Tibial nerve (tissue), 4 donors: ENCODE data around the gene LPAR2. TPM values are rescaled to one million over a fixed set of nuclear protein-coding genes. Genes with fewer than 3 reads are reported as not detected.

ENCODE experiments used
- DNase-seq, 2 donors: peaks; one replicate each; pipeline ENCODE4 v3.0.0-alpha.2; 2019; ENCODE audit warnings: low spot score in 2 of 2
- H3K27ac ChIP-seq, 4 donors: fragments of 200-600 bp; sonication (generic) in 3 of 4; one replicate each; pipeline ENCODE4 v1.5.1; 2017 to 2019; ENCODE audit warnings: mild to moderate bottlenecking in 1 of 4
- H3K27me3 ChIP-seq, 2 donors: fragments of 200-600 bp; sonication (generic) in 1 of 2; one replicate each; pipeline versions ENCODE4 v1.5.1 to v1.6.0; 2017 to 2019
- H3K36me3 ChIP-seq, 3 donors: fragments of 200-600 bp; sonication (generic); one replicate each; pipeline ENCODE4 v1.5.1; 2018 to 2019
- H3K4me1 ChIP-seq, 4 donors: fragments of 200-600 bp; sonication (generic) in 3 of 4; one replicate each; pipeline ENCODE4 v1.5.1; 2017 to 2019
- H3K4me3 ChIP-seq, 4 donors: fragments of 200-600 bp; sonication (generic) in 3 of 4; one replicate each; pipeline ENCODE4 v1.5.1; 2017 to 2019; ENCODE audit warnings: mild to moderate bottlenecking in 1 of 4, moderate library complexity in 1 of 4
- H3K9me3 ChIP-seq, 4 donors: fragments of 200-600 bp; sonication (generic) in 3 of 4; one replicate each; pipeline ENCODE4 v1.5.1; 2017 to 2019
- CTCF ChIP-seq, 5 experiments: fragments of 200-600 bp in 3 of 5; fragments of 450-650 bp in 2 of 5; sonication (generic) in 3 of 5; IDR thresholded peaks; one replicate each; pipeline ENCODE4 v1.5.1; 2016 to 2019; ENCODE audit warnings: antibody characterized with exemption in 5 of 5, mild to moderate bottlenecking in 3 of 5, moderate library complexity in 2 of 5
- EP300 ChIP-seq, 2 donors: sonication (generic); formaldehyde crosslinking; IDR thresholded peaks; one replicate each; pipeline ENCODE4 v1.6.1; 2017; ENCODE audit warnings: antibody characterized with exemption in 2 of 2, mild to moderate bottlenecking in 1 of 2
- POLR2A ChIP-seq, 2 donors: fragments of 450-650 bp; IDR thresholded peaks; one replicate each; pipeline ENCODE4 v1.6.1; 2017; ENCODE audit warnings: antibody characterized with exemption in 2 of 2, mild to moderate bottlenecking in 2 of 2, moderate library complexity in 2 of 2
- WGBS, 2 donors: methylation state at CpG; one replicate each; pipeline ENCODE4 v1.1.5; 2018; 5-methylcytosine and 5-hydroxymethylcytosine counted together
- total RNA-seq, 4 donors: library from RNA; depleted of rRNA; stranded (reverse); fragments of >200 nt; gene quantifications; one replicate each; pipeline ENCODE4 v1.1.0, GENCODE V29; 2016

Gene LPAR2
- total RNA-seq, 4 donors from 2014 or later, result 0.39 to 3.0 (median 1.8) TPM

GRCh38 chr19:19653597-19654147, 25.7 kb upstream of the LPAR2 start:
- Histone ChIP-seq H3K9me3 (no peaks in the 10 kb centered on the region), H3K27ac (peak overlapping the region in 1 of 4 donors; percentile 36), H3K36me3 (peaks cover 6 to 100% (median 80%) of the 10 kb centered on the region in 3 donors), H3K4me3 (no peak overlapping the region), H3K4me1 (peaks cover 0 to 15% (median 0%) of the 10 kb centered on the region in 4 donors), H3K27me3 (no peaks in the 10 kb centered on the region)
- TF ChIP-seq POLR2A (IDR thresholded peaks at IDR 0.05) (no peak), CTCF (IDR thresholded peaks at IDR 0.05) (no peak), EP300 (IDR thresholded peaks at IDR 0.05) (no peak)
- no peak for DNase-seq
- 96% methylated on average over 23 of the region's 23 CpGs for WGBS, 2 donors

GRCh38 chr19:19652482-19653295, 24.7 kb upstream of the LPAR2 start:
- TF ChIP-seq EP300 (IDR thresholded peaks at IDR 0.05), result no peak
- TF ChIP-seq POLR2A (IDR thresholded peaks at IDR 0.05), result no peak
- TF ChIP-seq CTCF (IDR thresholded peaks at IDR 0.05), result no peak
- Histone ChIP-seq H3K27me3 (no peaks in the 10 kb centered on the region), H3K27ac (peak overlapping the region in 2 of 4 donors; percentile 15 to 36), H3K4me1 (peaks cover 0 to 14% (median 0%) of the 10 kb centered on the region in 4 donors), H3K36me3 (peaks cover 6 to 100% (median 76%) of the 10 kb centered on the region in 3 donors), H3K4me3 (no peak overlapping the region), H3K9me3 (no peaks in the 10 kb centered on the region)
- no peak for DNase-seq
- 64 to 71% methylated on average over 22 to 24 of the region's 24 CpGs for WGBS, 2 donors

GRCh38 chr19:19651076-19651475, 23.1 kb upstream of the LPAR2 start:
- no peak for DNase-seq

GRCh38 chr19:19650331-19650730, 22.3 kb upstream of the LPAR2 start:
- no peak for DNase-seq
- WGBS, 2 donors, result 92% methylated on average over 7 to 9 of the region's 9 CpGs
- no peak overlapping the region for H3K27ac ChIP-seq
- peaks cover 14 to 100% (median 73%) of the 10 kb centered on the region in 3 donors for H3K36me3 ChIP-seq
- no peaks in the 10 kb centered on the region for H3K27me3 ChIP-seq
- TF ChIP-seq EP300 (IDR thresholded peaks at IDR 0.05) (no peak), CTCF (IDR thresholded peaks at IDR 0.05) (no peak), POLR2A (IDR thresholded peaks at IDR 0.05) (no peak)
- H3K4me3 ChIP-seq, result no peak overlapping the region
- no peaks in the 10 kb centered on the region for H3K9me3 ChIP-seq
- H3K4me1 ChIP-seq, result peaks cover 0 to 10% (median 0%) of the 10 kb centered on the region in 4 donors

More at GRCh38 chr19:19651076-19651475, 23.1 kb upstream of the LPAR2 start:
- Histone ChIP-seq H3K36me3 (peaks cover 14 to 100% (median 74%) of the 10 kb centered on the region in 3 donors), H3K9me3 (no peaks in the 10 kb centered on the region), H3K4me3 (no peak overlapping the region), H3K4me1 (peaks cover 0 to 10% (median 0%) of the 10 kb centered on the region in 4 donors), H3K27ac (peak overlapping the region in 1 of 4 donors; percentile 20), H3K27me3 (no peaks in the 10 kb centered on the region)
- no peak for TF ChIP-seq POLR2A (IDR thresholded peaks at IDR 0.05)
- TF ChIP-seq CTCF (IDR thresholded peaks at IDR 0.05), result no peak
- TF ChIP-seq EP300 (IDR thresholded peaks at IDR 0.05), result no peak
- WGBS, 2 donors, result 53 to 60% methylated on average over 13 of the region's 13 CpGs

GRCh38 chr19:19649580-19649995, 21.6 kb upstream of the LPAR2 start:
- H3K9me3 ChIP-seq, result no peaks in the 10 kb centered on the region
- 97 to 100% methylated on average over 2 to 17 of the region's 22 CpGs for WGBS, 2 donors
- DNase-seq, result no peak
- H3K4me1 ChIP-seq, result peaks cover 0 to 10% (median 0%) of the 10 kb centered on the region in 4 donors
- no peaks in the 10 kb centered on the region for H3K27me3 ChIP-seq
- peaks cover 14 to 100% (median 65%) of the 10 kb centered on the region in 3 donors for H3K36me3 ChIP-seq
- H3K4me3 ChIP-seq, result no peak overlapping the region
- no peak for TF ChIP-seq POLR2A (IDR thresholded peaks at IDR 0.05)
- no peak for TF ChIP-seq EP300 (IDR thresholded peaks at IDR 0.05)
- no peak for TF ChIP-seq CTCF (IDR thresholded peaks at IDR 0.05)
- no peak overlapping the region for H3K27ac ChIP-seq
